Karpas-422 (cell line): ENCODE data around the gene FBXL16. TPM values are rescaled to one million over a fixed set of nuclear protein-coding genes. Genes with fewer than 3 reads are reported as not detected.

ENCODE experiments used
- DNase-seq: peaks from one replicate; pipeline ENCODE4 v3.0.0-alpha.2; 2015
- H2AFZ ChIP-seq: fragments of 200-600 bp; sonication (generic); 2 replicates; pipeline ENCODE4 v1.6.1; 2014; ENCODE audit warnings: antibody characterized with exemption, low read length, mixed read lengths
- H3K27ac ChIP-seq: fragments of 200-600 bp; sonication (generic); 2 replicates; pipeline ENCODE4 v1.5.1; 2014; ENCODE audit warnings: mild to moderate bottlenecking, low read length, moderate library complexity
- H3K27me3 ChIP-seq: fragments of 200-600 bp; sonication (generic); 2 replicates; pipeline ENCODE4 v1.6.1; 2014; ENCODE audit warnings: low read length, mixed read lengths
- H3K36me3 ChIP-seq: fragments of 200-600 bp; sonication (generic); 2 replicates; pipeline ENCODE4 v1.6.1; 2014; ENCODE audit warnings: low read length, mixed read lengths; ENCODE audit not compliant: insufficient read depth
- H3K4me1 ChIP-seq: fragments of 200-600 bp; sonication (generic); 2 replicates; pipeline ENCODE4 v1.6.1; 2014; ENCODE audit warnings: mild to moderate bottlenecking, low read length, mixed read lengths
- H3K4me2 ChIP-seq: fragments of 200-600 bp; sonication (generic); 2 replicates; pipeline ENCODE4 v1.6.1; 2014; ENCODE audit warnings: low read length, low read depth, mild to moderate bottlenecking; ENCODE audit not compliant: poor library complexity, severe bottlenecking
- H3K4me3 ChIP-seq: fragments of 200-600 bp; sonication (generic); 2 replicates; pipeline ENCODE4 v1.5.1; 2014; ENCODE audit warnings: mild to moderate bottlenecking, antibody characterized with exemption, low read length, mixed read lengths
- H3K79me2 ChIP-seq: fragments of 200-600 bp; sonication (generic); 2 replicates; pipeline ENCODE4 v1.6.1; 2014; ENCODE audit warnings: mild to moderate bottlenecking, low read length, mixed read lengths
- H3K9ac ChIP-seq: fragments of 200-600 bp; sonication (generic); 2 replicates; pipeline ENCODE4 v1.6.0; 2014; ENCODE audit warnings: low read length
- H3K9me2 ChIP-seq: fragments of 200-600 bp; sonication (generic), shearing (Covaris generic); replicated peaks from 2 replicates; pipeline ENCODE4 v1.6.0; 2014; ENCODE audit warnings: mild to moderate bottlenecking, low read length, moderate library complexity; ENCODE audit not compliant: insufficient read depth
- H3K9me3 ChIP-seq: fragments of 300-700, 200-600 bp; sonication (generic); 2 replicates; pipeline ENCODE4 v1.6.1; 2014; ENCODE audit warnings: low read length, mixed read lengths
- H4K20me1 ChIP-seq: fragments of 200-600 bp; sonication (generic); 2 replicates; pipeline ENCODE4 v1.6.1; 2014; ENCODE audit warnings: mild to moderate bottlenecking, antibody characterized with exemption, low read length, low read depth; ENCODE audit not compliant: insufficient read depth
- total RNA-seq: library from RNA; depleted of rRNA; stranded (reverse); fragments of >200 nt; shearing (Covaris generic); gene quantifications from 2 replicates; pipeline ENCODE4 v1.2.3, GENCODE V29; 2014; ENCODE audit warnings: low replicate concordance

FBXL16 gene
- total RNA-seq, 1 experiment from 2014 or later = 0.48 TPM

- no peaks in the 10 kb centered on the region for H3K9me3 ChIP-seq
- no peaks in the 10 kb centered on the region for H3K27me3 ChIP-seq
- peaks cover 11% of the 10 kb centered on the region; the same call in 1 of the 2 replicates for H4K20me1 ChIP-seq
- no peaks in the 10 kb centered on the region for H3K79me2 ChIP-seq
- no peak overlapping the region for H3K4me3 ChIP-seq
- no peaks in the 10 kb centered on the region for H3K36me3 ChIP-seq
- no peak overlapping the region for H3K4me2 ChIP-seq
- H3K9me2 ChIP-seq = no peaks in the 10 kb centered on the region
- no peak for DNase-seq
- no peak overlapping the region for H3K9ac ChIP-seq
- H3K27ac ChIP-seq = no peak overlapping the region
- peaks cover 9% of the 10 kb centered on the region for H3K4me1 ChIP-seq
- H2AFZ ChIP-seq = no peak overlapping the region
Measured at GRCh38 chr16:706189-707061, 824 bp upstream of the FBXL16 start.

DNA sequence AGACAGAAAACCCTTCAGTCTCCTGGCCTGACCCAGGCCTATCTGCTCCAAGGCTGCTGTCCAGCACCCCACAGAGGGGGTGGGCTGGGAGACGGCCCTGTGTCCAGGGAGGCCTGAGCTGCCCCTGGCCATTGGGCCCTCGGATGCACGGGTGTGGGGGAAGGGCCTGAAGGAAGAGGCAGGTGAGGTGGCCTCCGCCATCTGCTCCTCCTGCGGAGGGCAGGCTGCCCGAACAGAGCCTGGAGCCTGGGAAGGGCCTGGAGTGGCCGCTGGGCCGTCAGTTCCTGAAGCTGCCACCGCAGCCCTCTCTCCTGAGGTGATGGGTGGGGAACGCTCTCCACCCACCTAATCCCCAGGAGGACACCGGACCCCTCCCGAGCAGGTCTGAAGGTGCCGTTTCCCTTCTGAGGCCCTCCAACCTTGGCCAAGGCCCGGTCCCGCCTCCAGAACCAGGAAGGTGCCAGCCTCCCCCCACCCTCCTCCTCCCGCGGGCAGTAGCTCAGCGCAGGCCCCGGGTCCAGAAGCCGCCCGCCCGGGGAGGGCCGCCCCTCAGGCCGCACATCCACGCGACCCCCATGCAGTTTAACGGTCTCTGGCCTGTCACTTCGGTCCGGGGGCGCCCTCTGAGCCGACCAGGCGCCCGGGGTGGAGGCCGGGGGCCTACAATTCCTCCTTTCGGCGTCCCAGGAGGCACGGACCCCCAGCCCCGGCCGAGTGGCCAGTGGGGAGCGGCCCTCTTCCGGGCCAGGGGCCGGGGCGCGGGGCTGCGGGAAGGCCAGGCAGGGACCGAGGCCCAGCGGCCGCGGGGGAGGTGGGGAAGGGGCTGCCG lies 835 bp downstream of the FBXL16 start:
- Histone ChIP-seq H3K4me2 (no peak overlapping the region), H3K79me2 (no peaks in the 10 kb centered on the region), H3K4me3 (no peak overlapping the region), H3K9me2 (no peaks in the 10 kb centered on the region), H3K4me1 (peaks cover 3% of the 10 kb centered on the region), H2AFZ (no peak overlapping the region), H3K36me3 (no peaks in the 10 kb centered on the region), H3K9ac (no peak overlapping the region), H4K20me1 (peaks cover 4% of the 10 kb centered on the region; the same call in 1 of the 2 replicates), H3K9me3 (no peaks in the 10 kb centered on the region), H3K27me3 (no peaks in the 10 kb centered on the region), H3K27ac (no peak overlapping the region)
- no peak for DNase-seq

- H3K27ac ChIP-seq = no peak overlapping the region
- H3K9me2 ChIP-seq = no peaks in the 10 kb centered on the region
- H3K4me3 ChIP-seq = no peak overlapping the region
- DNase-seq = no peak
- no peak overlapping the region for H3K4me2 ChIP-seq
- H3K4me1 ChIP-seq = no peaks in the 10 kb centered on the region
- no peaks in the 10 kb centered on the region for H3K27me3 ChIP-seq
- no peak overlapping the region for H3K9ac ChIP-seq
- 0 out of 2 replicates have a peak, but pooled peaks cover 3% of the 10 kb centered on the region for H4K20me1 ChIP-seq
- H3K79me2 ChIP-seq = no peaks in the 10 kb centered on the region
- H3K36me3 ChIP-seq = no peaks in the 10 kb centered on the region
- no peak overlapping the region for H2AFZ ChIP-seq
- H3K9me3 ChIP-seq = no peaks in the 10 kb centered on the region
Measured at GRCh38 chr16:704047-704446, 1.6 kb downstream of the FBXL16 start.

DNA sequence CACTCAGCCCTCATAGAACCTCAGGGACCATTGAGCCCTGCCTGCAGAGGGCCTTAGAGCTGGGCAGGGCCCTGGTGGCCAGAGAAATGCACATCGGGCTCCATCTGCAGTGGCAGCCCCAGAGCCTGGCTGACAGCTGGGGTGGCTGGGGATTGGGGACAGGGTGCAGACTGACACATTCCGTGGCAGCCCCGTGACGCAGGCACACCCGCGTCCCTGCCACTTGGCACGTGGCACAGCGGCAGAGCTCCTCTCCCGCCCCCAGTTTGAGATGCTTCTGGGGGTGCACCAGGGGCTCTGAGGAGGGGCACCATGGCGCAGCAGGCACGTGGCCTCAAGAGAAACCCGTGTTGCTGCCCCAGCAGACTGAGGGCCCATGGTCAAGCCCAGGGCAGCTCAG lies 2.2 kb downstream of the FBXL16 start:
- DNase-seq = no peak
- no peak overlapping the region for H3K27ac ChIP-seq
- H3K9ac ChIP-seq = no peak overlapping the region
- no peak overlapping the region for H2AFZ ChIP-seq
- H3K4me3 ChIP-seq = no peak overlapping the region
- no peaks in the 10 kb centered on the region for H3K36me3 ChIP-seq
- H3K79me2 ChIP-seq = no peaks in the 10 kb centered on the region
- no peaks in the 10 kb centered on the region for H3K9me3 ChIP-seq
- H4K20me1 ChIP-seq = 0 out of 2 replicates have a peak, but pooled peaks cover 3% of the 10 kb centered on the region
- H3K4me1 ChIP-seq = no peaks in the 10 kb centered on the region
- H3K4me2 ChIP-seq = no peak overlapping the region
- H3K9me2 ChIP-seq = no peaks in the 10 kb centered on the region
- no peaks in the 10 kb centered on the region for H3K27me3 ChIP-seq

- Histone ChIP-seq H3K9ac (no peak overlapping the region), H3K4me2 (no peak overlapping the region), H3K4me3 (no peak overlapping the region), H2AFZ (no peak overlapping the region), H4K20me1 (0 out of 2 replicates have a peak, but pooled peaks cover 3% of the 10 kb centered on the region), H3K79me2 (no peaks in the 10 kb centered on the region), H3K4me1 (no peaks in the 10 kb centered on the region), H3K27ac (no peak overlapping the region), H3K9me2 (no peaks in the 10 kb centered on the region), H3K36me3 (no peaks in the 10 kb centered on the region), H3K9me3 (no peaks in the 10 kb centered on the region), H3K27me3 (no peaks in the 10 kb centered on the region)
- no peak for DNase-seq
Measured at GRCh38 chr16:702341-702740, 3.3 kb downstream of the FBXL16 start.

- Histone ChIP-seq H3K9ac (no peak overlapping the region), H3K4me2 (no peak overlapping the region), H3K4me3 (no peak overlapping the region), H3K9me3 (no peaks in the 10 kb centered on the region), H2AFZ (no peak overlapping the region), H3K27ac (no peak overlapping the region), H3K9me2 (no peaks in the 10 kb centered on the region), H3K36me3 (no peaks in the 10 kb centered on the region), H3K4me1 (peaks cover under 1% of the 10 kb centered on the region), H3K79me2 (no peaks in the 10 kb centered on the region), H4K20me1 (0 out of 2 replicates have a peak, but pooled peaks cover 3% of the 10 kb centered on the region), H3K27me3 (no peaks in the 10 kb centered on the region)
- peak; percentile 60 for DNase-seq
Measured at GRCh38 chr16:700684-701584, 4.7 kb downstream of the FBXL16 start.

- no peaks in the 10 kb centered on the region for H3K9me2 ChIP-seq
- DNase-seq = no peak
- H2AFZ ChIP-seq = no peak overlapping the region
- no peak overlapping the region for H3K27ac ChIP-seq
- H3K79me2 ChIP-seq = no peaks in the 10 kb centered on the region
- H3K9me3 ChIP-seq = no peaks in the 10 kb centered on the region
- H3K36me3 ChIP-seq = no peaks in the 10 kb centered on the region
- H3K4me2 ChIP-seq = no peak overlapping the region
- H3K4me1 ChIP-seq = peaks cover 18% of the 10 kb centered on the region
- H4K20me1 ChIP-seq = 0 out of 2 replicates have a peak, but pooled peaks cover under 1% of the 10 kb centered on the region
- no peak overlapping the region for H3K4me3 ChIP-seq
- no peak overlapping the region for H3K9ac ChIP-seq
- H3K27me3 ChIP-seq = no peaks in the 10 kb centered on the region
Measured at GRCh38 chr16:698911-699671, 6.5 kb downstream of the FBXL16 start.
